Fibroblast of villous mesenchyme (primary cell): ENCODE measurements around the gene ZNF574. TPM values are rescaled to one million over a fixed set of nuclear protein-coding genes. Genes with fewer than 3 reads are reported as not detected.

Experiments
- DNase-seq: peaks from one replicate; pipeline ENCODE4 v3.0.0-alpha.2; 2010; ENCODE audit warnings: low read depth
- H3K4me3 ChIP-seq: 2 replicates; pipeline ENCODE4 v1.5.1; 2011; ENCODE audit warnings: low read depth, mild to moderate bottlenecking, low read length
- CTCF ChIP-seq: IDR thresholded peaks from 2 replicates; pipeline ENCODE4 v1.5.1; 2012; ENCODE audit warnings: low read depth, mild to moderate bottlenecking, low read length; ENCODE audit not compliant: insufficient read depth
- total RNA-seq: library from RNA; depleted of rRNA; stranded (reverse); fragments of >200 nt; gene quantifications from 2 replicates; pipeline ENCODE4 v1.2.3, GENCODE V29; 2012

The ZNF574 gene
- total RNA-seq, 1 donor = 19.0 TPM

- DNase-seq = no peak
- no peak overlapping the region for H3K4me3 ChIP-seq
- TF ChIP-seq CTCF = no peak
Measured at GRCh38 chr19:42102877-42103276, 26.9 kb downstream of the ZNF574 start.

- no peak overlapping the region for H3K4me3 ChIP-seq
- DNase-seq = no peak
- no peak for TF ChIP-seq CTCF
Measured at GRCh38 chr19:42105368-42105767, 29.4 kb downstream of the ZNF574 start.

- TF ChIP-seq CTCF = peak; percentile 100
- DNase-seq = peak; percentile 88
- H3K4me3 ChIP-seq = no peak overlapping the region
Measured at GRCh38 chr19:42108527-42109389, 32.8 kb downstream of the ZNF574 start.

- no peak for TF ChIP-seq CTCF
- no peak overlapping the region for H3K4me3 ChIP-seq
- DNase-seq = no peak
Measured at GRCh38 chr19:42109896-42110295, 33.9 kb downstream of the ZNF574 start.

DNA sequence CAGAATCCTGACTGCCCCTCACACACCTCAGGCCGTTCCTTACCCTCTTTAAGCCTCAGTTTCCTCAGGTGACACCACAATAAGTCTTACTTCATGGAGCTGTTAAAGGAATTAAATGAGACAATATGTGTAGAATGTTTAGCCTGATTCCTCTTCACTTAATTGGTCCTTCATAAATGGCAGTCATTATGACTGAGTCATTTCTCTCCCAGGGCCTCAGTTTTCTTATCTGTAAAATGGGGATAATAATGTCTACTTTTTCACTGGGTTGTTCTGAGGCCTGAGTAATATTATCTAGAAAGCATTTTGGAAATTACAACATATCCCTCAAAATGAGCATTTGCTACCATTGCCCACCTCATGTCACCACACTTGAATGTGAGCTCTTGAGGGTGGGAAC is 34.7 kb downstream of the ZNF574 start:
- no peak overlapping the region for H3K4me3 ChIP-seq
- TF ChIP-seq CTCF = no peak
- DNase-seq = no peak

DNA sequence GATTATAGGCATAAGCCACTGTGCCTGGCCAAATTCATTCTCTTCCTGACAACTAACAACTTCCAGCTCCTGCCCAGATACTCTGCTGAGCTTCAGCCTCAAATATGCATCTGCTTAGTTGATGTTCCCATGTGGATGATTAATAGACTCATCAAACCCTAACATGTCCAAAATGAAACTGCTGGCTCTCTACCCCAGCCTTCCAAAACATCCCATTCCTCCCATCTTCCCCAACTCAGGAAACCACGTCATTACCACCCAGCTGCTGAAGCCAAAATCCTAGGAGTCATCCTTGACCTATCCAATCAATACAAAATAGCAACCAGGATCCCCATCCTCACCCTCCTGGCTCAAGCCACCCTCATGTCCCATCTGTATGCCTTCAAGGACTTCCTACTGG is 35.4 kb downstream of the ZNF574 start:
- H3K4me3 ChIP-seq = no peak overlapping the region
- peak; percentile 52 for DNase-seq
- no peak for TF ChIP-seq CTCF

GRCh38 chr19:42111811-42112210 is 35.8 kb downstream of the ZNF574 start:
- no peak overlapping the region for H3K4me3 ChIP-seq

More at GRCh38 chr19:42111811-42112210, 35.8 kb downstream of the ZNF574 start:
- TF ChIP-seq CTCF = no peak
- DNase-seq = no peak
